ENCODE measurements around the gene VWA3B.

- TF ChIP-seq EP300 (IDR thresholded peaks at IDR 0.05) (no peak), POLR2A (IDR thresholded peaks at IDR 0.05; ENCODE audit: low read length) (no peak), CTCF (IDR thresholded peaks at IDR 0.05) (no peak)
These were observed 94.4 kb downstream of the VWA3B start for GRCh38 chr2:98181346-98181745.
